Measurements from ENCODE around the gene ATG2B. TPM values are rescaled to one million over a fixed set of nuclear protein-coding genes. Genes with fewer than 3 reads are reported as not detected.

The ATG2B gene
- total and polyA plus RNA-seq, 10 of the 15 experiments (the other 5 are each of a cell fraction or from before 2014, with no cell fraction given) = 0.84 to 15.4 (median 9.9) TPM

DNA sequence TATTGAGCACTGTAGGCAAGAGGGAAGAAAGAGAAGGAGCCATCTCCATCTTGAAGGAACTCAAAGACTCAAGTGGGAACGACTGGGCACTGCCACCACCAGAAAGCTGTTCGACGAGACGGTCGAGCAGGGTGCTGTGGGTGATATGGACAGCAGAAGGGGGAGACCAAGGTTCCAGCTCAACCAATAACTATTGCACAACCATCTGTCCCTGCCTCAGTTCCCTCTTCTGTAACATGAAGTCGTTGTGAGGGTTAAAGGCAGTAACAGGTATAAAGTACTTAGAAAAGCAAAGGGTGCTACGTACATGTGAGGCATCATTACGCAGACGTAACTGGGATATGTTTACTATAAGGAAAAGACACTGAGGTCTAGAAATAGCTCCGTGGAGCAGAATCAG, 121.0 kb downstream of the ATG2B start:
- no TSS peak for BruUV-seq (replicated peaks)
- SMC1A ChIA-PET (ENCODE audit: uncharacterized antibody, unreplicated experiment) = no interaction called here
- Histone ChIP-seq H3K27ac (ENCODE audit: control insufficient read depth, insufficient read depth) (no peak overlapping the region), H3K9ac (ENCODE audit: control insufficient read depth, insufficient read depth, low read length) (no peak overlapping the region), H3K79me2 (ENCODE audit: control insufficient read depth, insufficient read depth, low read length) (no peaks in the 10 kb centered on the region), H3K4me2 (ENCODE audit: control insufficient read depth, insufficient read depth) (no peak overlapping the region), H3K4me3 (no peak overlapping the region), H3K9me3 (replicated peaks; ENCODE audit: control insufficient read depth, insufficient read depth, low read length) (no peaks in the 10 kb centered on the region), H3K27me3 (replicated peaks in 1 of 2; ENCODE audit: control insufficient read depth in 2 of 2, insufficient read depth in 2 of 2, low read length in 1 of 2) (no peaks in the 10 kb centered on the region), H4K20me1 (ENCODE audit: control insufficient read depth, insufficient read depth) (no peaks in the 10 kb centered on the region), H3K36me3 (ENCODE audit: control insufficient read depth in 2 of 2, insufficient read depth in 2 of 2, low read length in 1 of 2) (no peaks in the 10 kb centered on the region), H3K4me1 (ENCODE audit: control insufficient read depth, insufficient read depth, low read length) (no peaks in the 10 kb centered on the region), H2AFZ (ENCODE audit: control insufficient read depth, low read depth, low read length) (no peak overlapping the region)
- RAD21 ChIA-PET (ENCODE audit: unreplicated experiment) = no interaction called here
- intact Hi-C loops (cut with micrococcal nuclease; ENCODE audit: unreplicated experiment) (no loop called here), in situ Hi-C loops (cut with MboI) (no loop called here)
- WGBS (ENCODE audit: insufficient coverage, insufficient replicate concordance, low lambda C conversion rate, missing lambda C conversion rate) = 23% methylated on average over 10 of the region's 10 CpGs
- DNase-seq (ENCODE audit: low read depth, low spot score) = no peak
- no peak for FAIRE-seq
- CTCF ChIA-PET = no interaction called here
- no peak for ATAC-seq
- POLR2A ChIA-PET = no interaction called here
- TF ChIP-seq POLR2AphosphoS2 (IDR thresholded peaks at IDR 0.05; ENCODE audit: low read depth, low read length) (no peak), FOXK2 (IDR thresholded peaks at IDR 0.05) (no peak), E2F8 (IDR thresholded peaks at IDR 0.05; ENCODE audit: low read depth, partially characterized antibody) (no peak), BACH1 (IDR thresholded peaks at IDR 0.05; ENCODE audit: borderline replicate concordance) (no peak), SMC3 (IDR thresholded peaks at IDR 0.05; ENCODE audit: borderline replicate concordance, low read length) (no peak), HSF1 (IDR thresholded peaks at IDR 0.05; ENCODE audit: low read depth, low read length) (no peak), IRF3 (IDR thresholded peaks at IDR 0.05) (no peak), ZZZ3 (IDR thresholded peaks at IDR 0.05; ENCODE audit: control insufficient read depth, insufficient read length, low read depth) (no peak), KDM1A (IDR thresholded peaks at IDR 0.05; ENCODE audit: borderline replicate concordance) (no peak)
- TF ChIP-seq, protein P1, sequence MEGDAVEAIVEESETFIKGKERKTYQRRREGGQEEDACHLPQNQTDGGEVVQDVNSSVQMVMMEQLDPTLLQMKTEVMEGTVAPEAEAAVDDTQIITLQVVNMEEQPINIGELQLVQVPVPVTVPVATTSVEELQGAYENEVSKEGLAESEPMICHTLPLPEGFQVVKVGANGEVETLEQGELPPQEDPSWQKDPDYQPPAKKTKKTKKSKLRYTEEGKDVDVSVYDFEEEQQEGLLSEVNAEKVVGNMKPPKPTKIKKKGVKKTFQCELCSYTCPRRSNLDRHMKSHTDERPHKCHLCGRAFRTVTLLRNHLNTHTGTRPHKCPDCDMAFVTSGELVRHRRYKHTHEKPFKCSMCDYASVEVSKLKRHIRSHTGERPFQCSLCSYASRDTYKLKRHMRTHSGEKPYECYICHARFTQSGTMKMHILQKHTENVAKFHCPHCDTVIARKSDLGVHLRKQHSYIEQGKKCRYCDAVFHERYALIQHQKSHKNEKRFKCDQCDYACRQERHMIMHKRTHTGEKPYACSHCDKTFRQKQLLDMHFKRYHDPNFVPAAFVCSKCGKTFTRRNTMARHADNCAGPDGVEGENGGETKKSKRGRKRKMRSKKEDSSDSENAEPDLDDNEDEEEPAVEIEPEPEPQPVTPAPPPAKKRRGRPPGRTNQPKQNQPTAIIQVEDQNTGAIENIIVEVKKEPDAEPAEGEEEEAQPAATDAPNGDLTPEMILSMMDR (IDR thresholded peaks at IDR 0.05 in 2 of 3, conservative IDR thresholded peaks at IDR 0.05 in 1 of 3; ENCODE audit: control insufficient read depth in 2 of 3, extremely low read depth in 1 of 3, insufficient read depth in 1 of 3, low read depth in 3 of 3, low read length in 3 of 3) = no peak
- TF ChIP-seq, protein P2, sequence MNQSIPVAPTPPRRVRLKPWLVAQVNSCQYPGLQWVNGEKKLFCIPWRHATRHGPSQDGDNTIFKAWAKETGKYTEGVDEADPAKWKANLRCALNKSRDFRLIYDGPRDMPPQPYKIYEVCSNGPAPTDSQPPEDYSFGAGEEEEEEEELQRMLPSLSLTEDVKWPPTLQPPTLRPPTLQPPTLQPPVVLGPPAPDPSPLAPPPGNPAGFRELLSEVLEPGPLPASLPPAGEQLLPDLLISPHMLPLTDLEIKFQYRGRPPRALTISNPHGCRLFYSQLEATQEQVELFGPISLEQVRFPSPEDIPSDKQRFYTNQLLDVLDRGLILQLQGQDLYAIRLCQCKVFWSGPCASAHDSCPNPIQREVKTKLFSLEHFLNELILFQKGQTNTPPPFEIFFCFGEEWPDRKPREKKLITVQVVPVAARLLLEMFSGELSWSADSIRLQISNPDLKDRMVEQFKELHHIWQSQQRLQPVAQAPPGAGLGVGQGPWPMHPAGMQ (IDR thresholded peaks at IDR 0.05; ENCODE audit: borderline replicate concordance) = no peak
